ENCODE data around the gene SLC25A1. TPM values are rescaled to one million over a fixed set of nuclear protein-coding genes. Genes with fewer than 3 reads are reported as not detected.

The SLC25A1 gene
- total and polyA plus RNA-seq, 7 donors = 7.3 to 23.1 (median 10.8) TPM

GRCh38 chr22:19201130-19201868 lies 22.8 kb upstream of the SLC25A1 start:
- Histone ChIP-seq H3K4me1 (no peaks in the 10 kb centered on the region), H3K4me3 (no peak overlapping the region), H3K36me3 (ENCODE audit: insufficient read depth in 1 of 2, low read depth in 1 of 2) (peaks cover 0 to 96% of the 10 kb centered on the region in 2 donors), H3K9me3 (no peaks in the 10 kb centered on the region), H3K27ac (no peak overlapping the region), H3K27me3 (ENCODE audit: insufficient read depth in 3 of 3, low read length in 2 of 3) (no peaks in the 10 kb centered on the region)
- TF ChIP-seq, protein P1, sequence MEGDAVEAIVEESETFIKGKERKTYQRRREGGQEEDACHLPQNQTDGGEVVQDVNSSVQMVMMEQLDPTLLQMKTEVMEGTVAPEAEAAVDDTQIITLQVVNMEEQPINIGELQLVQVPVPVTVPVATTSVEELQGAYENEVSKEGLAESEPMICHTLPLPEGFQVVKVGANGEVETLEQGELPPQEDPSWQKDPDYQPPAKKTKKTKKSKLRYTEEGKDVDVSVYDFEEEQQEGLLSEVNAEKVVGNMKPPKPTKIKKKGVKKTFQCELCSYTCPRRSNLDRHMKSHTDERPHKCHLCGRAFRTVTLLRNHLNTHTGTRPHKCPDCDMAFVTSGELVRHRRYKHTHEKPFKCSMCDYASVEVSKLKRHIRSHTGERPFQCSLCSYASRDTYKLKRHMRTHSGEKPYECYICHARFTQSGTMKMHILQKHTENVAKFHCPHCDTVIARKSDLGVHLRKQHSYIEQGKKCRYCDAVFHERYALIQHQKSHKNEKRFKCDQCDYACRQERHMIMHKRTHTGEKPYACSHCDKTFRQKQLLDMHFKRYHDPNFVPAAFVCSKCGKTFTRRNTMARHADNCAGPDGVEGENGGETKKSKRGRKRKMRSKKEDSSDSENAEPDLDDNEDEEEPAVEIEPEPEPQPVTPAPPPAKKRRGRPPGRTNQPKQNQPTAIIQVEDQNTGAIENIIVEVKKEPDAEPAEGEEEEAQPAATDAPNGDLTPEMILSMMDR (IDR thresholded peaks at IDR 0.05) = no peak
- DNase-seq (peak in 1 of 2 donors; percentile 44), ATAC-seq (no peak)
- 90 to 93% (median 92%) methylated on average over 23 of the region's 23 CpGs for WGBS, 3 donors
- intact Hi-C loops (cut with DNase I) = no loop called here

DNA sequence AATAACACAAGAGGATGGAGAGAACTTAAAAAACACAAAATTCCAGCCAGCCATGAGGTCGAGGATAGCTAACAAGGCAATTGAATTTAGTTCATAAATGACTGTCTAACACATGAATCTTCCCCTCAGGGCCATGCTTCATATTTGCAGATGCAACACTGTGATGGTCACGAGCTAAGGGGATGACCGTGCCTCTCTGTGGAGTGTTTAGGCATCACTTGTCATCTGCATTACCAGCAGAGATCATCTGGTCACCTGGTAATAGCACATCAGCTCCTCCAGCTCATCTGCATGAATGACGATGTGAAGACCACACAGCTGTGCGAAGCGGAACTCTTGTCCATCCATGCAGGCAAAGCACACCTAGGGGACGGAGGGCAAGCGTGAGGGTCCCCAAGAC lies 20.9 kb upstream of the SLC25A1 start:
- Histone ChIP-seq H3K4me3 (no peak overlapping the region), H3K27me3 (ENCODE audit: insufficient read depth in 3 of 3, low read length in 2 of 3) (no peaks in the 10 kb centered on the region), H3K27ac (no peak overlapping the region), H3K4me1 (no peaks in the 10 kb centered on the region), H3K36me3 (ENCODE audit: insufficient read depth in 1 of 2, low read depth in 1 of 2) (peaks cover 2 to 96% of the 10 kb centered on the region in 2 donors), H3K9me3 (no peaks in the 10 kb centered on the region)
- 90 to 92% (median 92%) methylated on average over 8 of the region's 8 CpGs for WGBS, 3 donors
- DNase-seq (peak in 1 of 2 donors; percentile 2), ATAC-seq (no peak)
- intact Hi-C loops (cut with DNase I) = loop anchor here in 1 of 2 donors (10.0 kb wide), 1 partner anchor 165 kb away; no protein-coding TSS in a partner anchor
- TF ChIP-seq, protein P1 (IDR thresholded peaks at IDR 0.05) = no peak

GRCh38 chr22:19197997-19198865 lies 19.7 kb upstream of the SLC25A1 start:
- intact Hi-C loops (cut with DNase I) = loop anchor here in 1 of 2 donors (10.0 kb wide), 1 partner anchor 167 kb away; no protein-coding TSS in a partner anchor
- TF ChIP-seq, protein P1 (IDR thresholded peaks at IDR 0.05) = no peak
- H3K4me3 ChIP-seq = no peak overlapping the region
- H3K9me3 ChIP-seq = no peaks in the 10 kb centered on the region
- H3K27me3 ChIP-seq (ENCODE audit: insufficient read depth in 3 of 3, low read length in 2 of 3) = no peaks in the 10 kb centered on the region
- 67 to 83% (median 70%) methylated on average over 10 of the region's 10 CpGs for WGBS, 3 donors
- H3K27ac ChIP-seq = no peak overlapping the region
- ATAC-seq = peak in 3 of 4 donors; percentile 30 to 42 (median 36)
- peaks cover 2 to 97% of the 10 kb centered on the region in 2 donors for H3K36me3 ChIP-seq (ENCODE audit: insufficient read depth in 1 of 2, low read depth in 1 of 2)
- H3K4me1 ChIP-seq = no peaks in the 10 kb centered on the region
- DNase-seq = peak in 1 of 2 donors; percentile 42

GRCh38 chr22:19196841-19197612 lies 18.5 kb upstream of the SLC25A1 start:
- intact Hi-C loops (cut with DNase I) = loop anchor here in 1 of 2 donors (10.0 kb wide), 1 partner anchor 168 kb away; no protein-coding TSS in a partner anchor
- peak in 1 of 2 donors; percentile 38 for DNase-seq

More at GRCh38 chr22:19196841-19197612, 18.5 kb upstream of the SLC25A1 start:
- 64 to 77% (median 66%) methylated on average over 11 of the region's 11 CpGs for WGBS, 3 donors
- Histone ChIP-seq H3K4me1 (no peaks in the 10 kb centered on the region), H3K9me3 (no peaks in the 10 kb centered on the region), H3K27me3 (ENCODE audit: insufficient read depth in 3 of 3, low read length in 2 of 3) (no peaks in the 10 kb centered on the region), H3K4me3 (no peak overlapping the region), H3K27ac (no peak overlapping the region), H3K36me3 (ENCODE audit: insufficient read depth in 1 of 2, low read depth in 1 of 2) (peaks cover 2 to 100% of the 10 kb centered on the region in 2 donors)
- ATAC-seq = no peak
- TF ChIP-seq, protein P1 (IDR thresholded peaks at IDR 0.05) = no peak

Data from psoas muscle (tissue), 8 donors.